Measurements from ENCODE around the gene AZIN2. TPM values are rescaled to one million over a fixed set of nuclear protein-coding genes. Genes with fewer than 3 reads are reported as not detected.

AZIN2 gene
- total RNA-seq, 1 experiment from 2014 or later: 0.39 TPM

DNA sequence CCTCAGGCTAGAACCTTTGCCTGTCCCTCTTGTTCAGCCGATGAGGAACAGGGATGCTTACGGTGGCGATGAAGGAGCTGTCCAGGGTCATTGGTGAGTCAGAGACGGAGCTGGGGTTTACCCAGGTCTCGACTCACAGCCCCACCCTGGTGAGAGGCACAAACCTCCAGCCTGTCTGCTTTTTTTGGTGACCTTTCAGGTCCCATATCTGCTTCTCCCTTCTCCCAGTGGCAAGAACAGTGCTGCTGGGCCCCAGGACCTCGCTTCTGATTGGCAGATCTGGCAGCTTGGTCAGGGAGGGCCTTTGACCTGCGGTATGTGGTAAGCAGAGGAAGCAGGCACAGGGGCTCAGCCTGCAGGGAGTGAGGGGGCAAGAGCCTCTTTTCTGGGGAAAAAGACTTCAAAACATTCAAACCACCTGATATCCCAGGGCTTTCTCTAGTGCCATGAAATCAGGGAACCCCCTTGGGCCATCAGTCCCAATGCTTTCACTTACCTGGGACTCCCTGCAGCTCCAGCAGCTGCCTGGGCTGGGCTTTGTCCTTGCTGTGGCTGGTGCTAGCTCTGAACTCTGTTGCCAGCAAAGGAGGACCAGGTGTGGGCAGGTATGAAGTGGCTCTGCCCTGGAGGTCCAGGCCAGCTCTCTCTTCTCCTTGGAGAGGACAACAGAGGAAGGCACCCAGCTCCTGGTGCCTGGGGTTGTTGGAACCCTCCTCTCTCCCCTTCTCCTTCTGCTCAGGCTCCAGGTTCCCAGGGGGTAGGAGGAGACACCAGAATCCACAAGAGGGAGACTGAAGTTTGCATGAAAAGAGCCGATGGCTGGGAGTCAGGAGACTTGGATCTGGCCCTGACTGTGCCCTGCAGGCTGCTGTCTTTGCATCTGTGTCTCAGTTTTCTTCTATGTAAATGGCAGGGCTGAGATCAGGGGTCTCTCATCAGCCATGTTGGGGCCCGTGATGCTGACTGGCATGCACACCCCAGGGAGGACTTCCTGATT lies 59.5 kb downstream of the AZIN2 start:
- H4K20me1 ChIP-seq (ENCODE audit: control insufficient read depth, insufficient read depth, insufficient read length): no peaks in the 10 kb centered on the region
- no peak overlapping the region for H2BK15ac ChIP-seq (ENCODE audit: low read depth, low read length)
- peaks cover 48 to 55% of the 10 kb centered on the region in 2 experiments for H3K4me1 Mint-ChIP-seq
- no peak overlapping the region for H4K8ac ChIP-seq (replicated peaks; ENCODE audit: insufficient read length, low read depth, low read length)
- no peak overlapping the region for H2AK5ac ChIP-seq (ENCODE audit: insufficient read length, low read length)
- H3K27me3 ChIP-seq (ENCODE audit: insufficient read depth, low read length): 0 out of 2 replicates have a peak, but pooled peaks cover 3% of the 10 kb centered on the region
- no peak overlapping the region for H3K56ac ChIP-seq (ENCODE audit: insufficient read length, low read depth, low read length)
- H3K4me2 ChIP-seq (ENCODE audit: insufficient read depth, insufficient read length, low read length): no peak overlapping the region
- no peaks in the 10 kb centered on the region for H3K27me3 Mint-ChIP-seq (ENCODE audit: low read depth)
- no peak overlapping the region for H2BK20ac ChIP-seq (ENCODE audit: low read depth, low read length, poor library complexity, severe bottlenecking)
- H3K9me3 ChIP-seq (ENCODE audit: control insufficient read depth, low read depth, low read length): no peaks in the 10 kb centered on the region
- H3K9me3 Mint-ChIP-seq: no peaks in the 10 kb centered on the region
- H3K4ac ChIP-seq (ENCODE audit: low read depth, low read length): no peak overlapping the region
- peak overlapping the region; percentile 8 to 32; a peak in 1 of 5 replicates for H3K4me3 Mint-ChIP-seq
- no peaks in the 10 kb centered on the region for H3K79me1 ChIP-seq (ENCODE audit: insufficient read depth, low read depth, low read length, poor library complexity, severe bottlenecking)
- H3T11ph ChIP-seq (ENCODE audit: low read length): no peak overlapping the region
- WGBS (ENCODE audit: extremely low coverage, insufficient read length, low lambda C conversion rate): no CpG with 5 or more reads among the region's 9 CpGs
- H3K23me2 ChIP-seq (ENCODE audit: insufficient read length, low read depth, low read length, poor library complexity, severe bottlenecking): no peaks in the 10 kb centered on the region
- no peak overlapping the region for H4K5ac ChIP-seq (ENCODE audit: insufficient read length, low read depth, low read length)
- peak; percentile 36; the same call in 2 of the 3 replicates for TF ChIP-seq CTCF (conservative IDR thresholded peaks at IDR 0.05)
- no peak overlapping the region for H3K18ac ChIP-seq (ENCODE audit: insufficient read length, low read depth, low read length)
- H3K4me1 ChIP-seq (ENCODE audit: insufficient read depth, low read length): peaks cover 14% of the 10 kb centered on the region; the same call in 1 of the 2 replicates
- no peak overlapping the region for H2AFZ ChIP-seq (ENCODE audit: low read length)
- no peaks in the 10 kb centered on the region; a peak in 1 of 7 replicates for H3K36me3 Mint-ChIP-seq (ENCODE audit: insufficient read depth in 1 of 3, low read depth in 3 of 3)
- peak overlapping the region; percentile 55 to 94 (median 81); a peak in 6 of 7 replicates for H3K27ac Mint-ChIP-seq
- H2BK12ac ChIP-seq (ENCODE audit: insufficient read length, low read depth, low read length): no peak overlapping the region
- H3K14ac ChIP-seq (ENCODE audit: insufficient read depth, low read length): 0 out of 2 replicates have a peak overlapping the region, but pooled peaks have one; percentile 7
- H3K79me2 ChIP-seq (ENCODE audit: insufficient read depth, low read length): no peaks in the 10 kb centered on the region
- no peak overlapping the region for H2BK120ac ChIP-seq (ENCODE audit: low read depth, low read length, poor library complexity, severe bottlenecking)
- no peak overlapping the region for H3K23ac ChIP-seq (ENCODE audit: insufficient read length, low read depth, low read length)
- DNase-seq: peak; percentile 71
- no peak overlapping the region for H3K27ac ChIP-seq (ENCODE audit: insufficient read length, low read depth, low read length)
- H4K91ac ChIP-seq (ENCODE audit: insufficient read length, low read depth, low read length): no peak overlapping the region
- H3K9ac ChIP-seq (ENCODE audit: extremely low read depth, insufficient read length, low read length): no peak overlapping the region
- no peak overlapping the region for H2BK5ac ChIP-seq (ENCODE audit: insufficient read length, low read length)

Measured in H9 (cell line).